Stimulated activated CD4-positive, alpha-beta T cell treated with anti-CD3 and anti-CD28 coated beads, Interleukin-2, amount 100 ng/mL, for 24 hours (primary cell): ENCODE data around the gene TIMM44.

ENCODE experiments used
- DNase-seq, 2 donors: peaks; one replicate each; pipeline ENCODE4 v3.0.0-alpha.2; 2020

The TIMM44 gene, protein sequence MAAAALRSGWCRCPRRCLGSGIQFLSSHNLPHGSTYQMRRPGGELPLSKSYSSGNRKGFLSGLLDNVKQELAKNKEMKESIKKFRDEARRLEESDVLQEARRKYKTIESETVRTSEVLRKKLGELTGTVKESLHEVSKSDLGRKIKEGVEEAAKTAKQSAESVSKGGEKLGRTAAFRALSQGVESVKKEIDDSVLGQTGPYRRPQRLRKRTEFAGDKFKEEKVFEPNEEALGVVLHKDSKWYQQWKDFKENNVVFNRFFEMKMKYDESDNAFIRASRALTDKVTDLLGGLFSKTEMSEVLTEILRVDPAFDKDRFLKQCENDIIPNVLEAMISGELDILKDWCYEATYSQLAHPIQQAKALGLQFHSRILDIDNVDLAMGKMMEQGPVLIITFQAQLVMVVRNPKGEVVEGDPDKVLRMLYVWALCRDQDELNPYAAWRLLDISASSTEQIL

GRCh38 chr19:7943444-7944176 is at the start of gene TIMM44:
TIMM44 (minus strand) TSS chr19:7943666; CDS start chr19:7943651, 15 bp downstream.
- DNase-seq, result peak; percentile 98

DNA sequence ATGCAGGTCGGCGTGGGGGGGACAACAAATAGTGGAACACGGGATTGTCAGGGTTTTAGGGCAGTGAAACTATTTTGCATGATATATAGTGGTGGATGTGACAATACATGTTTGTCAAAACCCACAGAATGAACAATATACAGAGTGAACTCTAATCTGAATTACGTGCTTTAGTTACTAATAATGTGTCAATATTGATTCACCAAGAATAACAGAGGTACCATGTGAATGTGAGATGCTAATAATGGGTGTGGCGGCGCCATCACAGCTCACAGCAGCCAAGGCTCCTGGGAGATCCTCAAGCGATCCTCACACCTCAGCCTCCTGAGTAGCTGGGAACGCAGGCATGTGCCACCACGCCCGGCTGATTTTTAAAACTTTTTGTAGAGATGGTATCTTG is 49.1 kb upstream of the TIMM44 start:
- no peak for DNase-seq

- DNase-seq, result no peak
These were observed 45.7 kb upstream of the TIMM44 start for GRCh38 chr19:7989071-7989575.

GRCh38 chr19:7988307-7988706 is 44.8 kb upstream of the TIMM44 start:
- DNase-seq, result no peak

- no peak for DNase-seq
These were observed 43.8 kb upstream of the TIMM44 start for GRCh38 chr19:7987114-7987768.

DNA sequence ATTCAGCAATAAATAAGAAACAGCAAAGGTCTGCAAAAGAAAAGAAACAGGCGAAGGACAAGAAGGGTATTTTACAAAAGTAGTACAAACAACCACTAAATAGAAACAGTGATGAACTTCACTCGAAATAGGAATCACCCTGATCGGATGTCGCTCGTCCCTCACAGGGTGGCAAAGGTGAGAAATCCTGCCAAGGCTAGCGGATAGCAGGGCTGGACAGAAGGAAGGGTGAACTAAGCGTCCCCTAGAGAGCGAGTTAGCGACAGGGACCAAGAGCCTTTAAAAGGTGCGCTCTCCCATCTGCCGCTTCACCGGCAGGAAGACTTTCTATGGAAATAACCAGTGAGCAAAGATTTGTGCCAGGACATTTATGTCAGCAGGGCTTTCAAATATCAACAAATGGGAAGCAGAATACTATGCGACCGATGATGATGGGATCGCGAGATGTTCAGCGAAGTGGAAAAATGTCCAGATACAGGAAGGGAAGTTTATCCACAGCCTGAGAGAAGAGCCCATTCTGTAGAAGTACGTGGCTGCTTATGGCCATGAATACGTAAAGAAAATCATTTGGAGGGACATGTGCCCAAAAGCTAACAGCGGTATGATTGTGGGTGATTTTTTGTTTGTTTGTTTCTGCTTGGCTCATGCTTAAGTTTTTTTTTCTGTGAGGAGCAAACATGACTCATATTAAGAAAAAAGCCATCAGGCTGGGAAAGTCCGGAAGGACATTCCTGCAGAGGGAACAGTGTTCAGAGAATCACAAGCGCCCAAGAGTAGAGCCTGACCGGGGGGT is 43.1 kb upstream of the TIMM44 start:
- no peak for DNase-seq

DNA sequence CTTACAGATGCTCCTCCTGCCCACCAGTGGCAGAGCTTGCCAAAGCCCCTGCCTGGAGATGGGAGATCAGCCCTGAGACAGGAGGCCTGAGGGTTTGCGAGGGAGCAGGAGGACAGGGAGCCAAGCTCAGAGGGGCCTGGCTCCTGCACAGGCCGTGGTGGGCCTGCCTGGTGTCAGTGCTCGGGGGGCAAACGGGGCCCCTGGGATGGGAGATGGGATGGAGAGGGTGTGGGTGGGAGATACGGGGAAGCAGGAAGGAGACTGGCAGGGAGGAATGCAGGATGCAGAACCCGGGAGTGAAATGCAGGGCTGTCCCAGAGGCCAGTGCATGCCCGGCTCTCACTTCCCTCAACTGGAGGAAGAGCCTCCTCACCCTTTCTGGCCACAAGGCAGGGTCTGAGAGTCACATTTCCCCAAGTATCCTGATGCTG is 42.0 kb upstream of the TIMM44 start:
- no peak for DNase-seq

DNA sequence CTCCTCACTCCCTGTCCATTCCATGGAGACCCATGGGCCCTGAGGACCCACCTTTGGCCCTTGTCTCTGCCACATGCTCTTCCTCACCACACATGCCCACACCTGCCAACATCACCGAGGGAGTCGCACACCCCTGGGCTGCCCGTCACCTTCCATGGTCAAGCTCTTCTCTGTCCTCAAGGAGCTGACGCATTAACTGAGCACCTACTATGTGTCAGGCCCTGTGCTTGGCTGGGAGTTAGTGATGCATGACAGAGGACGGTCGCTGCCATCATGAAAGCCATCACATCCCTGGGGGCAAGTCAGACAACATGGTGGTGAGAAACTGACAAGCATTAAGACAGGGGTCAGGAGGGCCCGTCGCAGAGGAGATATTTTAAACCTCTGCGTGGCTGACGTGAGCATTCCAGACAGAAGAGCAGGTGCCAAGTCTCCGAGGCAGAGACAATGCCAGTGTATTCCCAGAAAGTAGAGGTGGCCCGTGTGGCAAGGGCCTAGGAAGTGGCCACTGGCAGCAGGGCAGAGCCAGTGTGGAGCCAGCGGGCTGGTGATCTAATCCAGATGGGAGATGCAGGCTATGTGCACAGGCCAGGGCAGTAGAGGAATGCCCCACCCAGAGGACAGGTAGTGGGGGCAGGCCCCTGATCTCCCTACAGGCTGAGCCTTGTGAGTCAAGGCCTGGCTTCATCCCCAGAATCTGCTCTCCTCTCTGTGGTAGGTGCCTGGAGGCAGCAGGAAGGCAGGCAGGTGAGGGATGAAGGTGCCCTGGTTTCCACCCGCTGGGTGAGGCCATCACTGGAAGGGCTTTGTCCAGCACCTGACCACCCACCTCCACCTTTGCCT is 40.8 kb upstream of the TIMM44 start:
- DNase-seq, result no peak

GRCh38 chr19:7983286-7983950 is 40.0 kb upstream of the TIMM44 start:
- DNase-seq, result no peak

DNA sequence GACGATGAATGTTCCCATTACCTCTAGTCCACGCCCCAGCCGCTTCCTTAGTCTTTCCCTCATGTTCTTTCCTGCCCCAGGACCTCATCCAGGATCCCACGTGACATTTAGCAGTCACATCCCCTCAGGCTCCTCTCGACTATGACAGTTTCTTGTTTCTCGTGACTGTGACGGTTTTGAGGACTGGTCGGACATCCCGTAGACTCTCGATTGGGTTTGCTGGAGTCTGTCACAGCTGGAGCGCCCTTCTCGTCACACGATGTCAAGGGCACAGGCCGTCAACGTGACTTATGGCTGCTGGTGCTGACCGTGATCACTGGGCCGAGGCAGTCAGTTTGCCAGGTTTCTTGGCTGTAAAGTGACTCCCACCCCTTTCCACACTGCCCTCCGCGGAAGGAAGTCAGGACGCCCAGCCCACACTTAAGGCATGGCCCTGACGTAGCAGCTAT is 39.2 kb upstream of the TIMM44 start:
- DNase-seq, result no peak

GRCh38 chr19:7982103-7982502 is 38.6 kb upstream of the TIMM44 start:
- no peak for DNase-seq

DNA sequence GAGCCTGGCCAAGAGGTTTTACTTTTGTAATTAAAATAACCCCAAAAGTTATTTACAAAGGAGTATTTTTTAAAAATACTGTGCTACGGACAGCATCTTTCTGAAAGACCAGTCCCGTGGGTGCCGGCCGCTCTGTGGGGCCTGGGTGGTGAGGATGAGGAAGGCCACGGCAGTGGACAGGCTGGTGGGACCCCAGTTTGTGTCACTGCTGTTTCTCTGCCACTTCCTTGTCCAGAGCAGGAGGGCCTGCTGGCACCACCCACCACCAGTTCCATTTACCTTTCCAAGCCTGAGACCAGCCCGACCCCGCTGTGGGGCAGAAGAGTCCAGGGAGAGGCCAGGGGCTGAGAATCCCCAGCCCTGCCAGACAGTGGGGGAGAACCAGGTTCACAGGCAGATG is 38.2 kb upstream of the TIMM44 start:
- DNase-seq, result no peak

GRCh38 chr19:7981199-7981598 is 37.7 kb upstream of the TIMM44 start:
- DNase-seq, result no peak

GRCh38 chr19:7980635-7981121 is 37.2 kb upstream of the TIMM44 start:
- no peak for DNase-seq

- no peak for DNase-seq
These were observed 36.7 kb upstream of the TIMM44 start for GRCh38 chr19:7980168-7980567.

DNA sequence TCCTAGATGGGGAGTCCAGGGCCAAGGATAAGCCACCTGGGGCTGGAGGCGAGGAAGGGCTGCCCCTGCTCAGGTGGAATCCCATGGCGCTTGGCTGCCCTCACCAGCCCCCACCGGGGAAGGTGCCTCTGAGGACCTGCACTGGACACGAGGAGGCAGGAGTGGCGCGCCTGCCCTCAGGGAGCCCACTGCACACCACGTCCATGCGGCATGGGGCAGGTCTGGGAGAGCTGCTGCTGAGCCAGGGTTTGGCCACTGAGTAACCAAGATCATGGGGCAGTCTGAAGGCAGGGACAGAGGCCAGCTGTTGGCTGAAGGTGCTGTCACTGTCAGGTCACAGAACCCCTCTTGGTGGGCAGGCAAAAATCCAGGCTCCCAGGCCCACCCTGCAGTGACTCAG is 36.1 kb upstream of the TIMM44 start:
- DNase-seq, result no peak

- DNase-seq, result no peak
These were observed 35.5 kb upstream of the TIMM44 start for GRCh38 chr19:7979011-7979410.

- DNase-seq, result no peak
These were observed 34.8 kb upstream of the TIMM44 start for GRCh38 chr19:7978179-7978825.

- no peak for DNase-seq
These were observed 34.2 kb upstream of the TIMM44 start for GRCh38 chr19:7977723-7978040.

DNA sequence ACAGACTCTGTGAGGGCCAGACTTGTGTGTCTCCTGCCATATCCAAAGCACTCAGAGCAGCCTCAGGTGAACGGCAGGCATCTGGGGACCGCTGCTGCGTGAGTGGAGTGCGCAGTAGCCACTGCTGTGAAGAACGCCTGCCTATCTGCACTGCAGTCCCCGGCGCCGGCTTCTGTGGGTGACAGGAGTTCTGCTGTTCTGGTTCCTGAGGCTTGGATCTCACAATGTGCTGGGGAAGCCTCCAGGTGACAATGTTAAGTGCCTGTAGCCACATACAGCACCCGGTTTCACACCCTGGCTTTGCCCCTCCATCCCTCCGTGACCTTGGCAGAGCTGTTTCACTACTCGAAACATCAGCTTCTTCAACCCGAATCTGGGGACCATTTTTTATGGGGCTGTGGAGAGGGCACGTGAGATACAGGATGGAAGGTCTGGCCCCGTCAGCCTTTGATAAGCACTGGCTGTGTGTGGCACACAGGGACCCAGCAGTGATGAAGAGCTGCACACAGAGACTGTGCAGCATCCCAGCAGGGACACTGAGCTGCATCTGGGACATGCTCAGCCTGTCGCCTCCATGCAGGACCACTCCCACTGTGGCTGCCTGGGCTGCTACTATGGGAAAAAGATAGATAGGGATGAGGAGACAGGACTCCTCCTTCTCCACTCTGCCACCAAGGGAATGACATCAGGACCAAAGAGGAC is 33.7 kb upstream of the TIMM44 start:
- no peak for DNase-seq
